Prostate gland (tissue), 2 donors: ENCODE measurements around the gene ANXA2R. TPM values are rescaled to one million over a fixed set of nuclear protein-coding genes. Genes with fewer than 3 reads are reported as not detected.

Experiments used
- DNase-seq: peaks from one replicate; pipeline ENCODE4 v3.0.0-alpha.2; 2019; ENCODE audit warnings: low spot score
- H3K27ac ChIP-seq, 2 donors: fragments of 200-600 bp; sonication (generic); 2 replicates each; pipeline ENCODE4 v1.5.1; 2017 to 2019
- H3K27me3 ChIP-seq: fragments of 200-600 bp; sonication (generic); replicated peaks from 2 replicates; pipeline ENCODE4 v1.5.1; 2019; ENCODE audit not compliant: insufficient read depth
- H3K36me3 ChIP-seq, 2 donors: fragments of 200-600 bp; sonication (generic); 1 replicate in 1 of 2; 2 replicates in 1 of 2; pipeline versions ENCODE4 v1.5.1 to v1.8.1; 2017 to 2019
- H3K4me1 ChIP-seq: fragments of 200-600 bp; sonication (generic); replicated peaks from 2 replicates; pipeline ENCODE4 v1.5.1; 2019
- H3K4me3 ChIP-seq, 2 donors: fragments of 200-600 bp; sonication (generic); 2 replicates each; pipeline ENCODE4 v1.5.1; 2017 to 2019
- H3K9me3 ChIP-seq: fragments of 200-600 bp; sonication (generic); 2 replicates; pipeline ENCODE4 v1.5.1; 2017
- CTCF ChIP-seq, 4 experiments: fragments of 200-600 bp in 2 of 4; fragments of 450-650 bp in 2 of 4; sonication (generic) in 2 of 4; IDR thresholded peaks; 1 replicate in 3 of 4; 2 replicates in 1 of 4; pipeline ENCODE4 v1.5.1; 2016 to 2019; ENCODE audit warnings: antibody characterized with exemption in 4 of 4, mild to moderate bottlenecking in 2 of 4, moderate library complexity in 2 of 4
- POLR2A ChIP-seq: fragments of 450-650 bp; IDR thresholded peaks from one replicate; pipeline ENCODE4 v1.6.1; 2016; ENCODE audit warnings: antibody characterized with exemption, mild to moderate bottlenecking
- POLR2AphosphoS5 ChIP-seq: sonication (generic); formaldehyde crosslinking; IDR thresholded peaks from one replicate; pipeline ENCODE4 v1.6.1; 2017; ENCODE audit warnings: antibody characterized with exemption
- WGBS: methylation state at CpG from one replicate; pipeline ENCODE4 v1.1.5; 2018; 5-methylcytosine and 5-hydroxymethylcytosine counted together
- intact Hi-C: fragments of 100-400 bp; cut with DNase I; formaldehyde crosslinking; loops from one replicate; pipeline ENCODE4 v1.14.2; 2022
- total RNA-seq, 2 donors: library from RNA; depleted of rRNA; stranded (reverse); fragments of >200 nt; gene quantifications; one replicate each; pipeline ENCODE4 v1.1.0, GENCODE V29; 2016

ANXA2R gene
- total RNA-seq, 2 donors from 2014 or later = 4.5 to 5.3 TPM

- Histone ChIP-seq H3K4me1 (no peaks in the 10 kb centered on the region), H3K9me3 (no peaks in the 10 kb centered on the region), H3K27me3 (no peaks in the 10 kb centered on the region), H3K36me3 (no peaks in the 10 kb centered on the region), H3K27ac (peak overlapping the region; percentile 17 to 90), H3K4me3 (peak overlapping the region; percentile 20 to 26)
- 12% methylated on average over 52 of the region's 52 CpGs for WGBS
- DNase-seq = peak; percentile 74
- intact Hi-C loops = loop anchor here (5.0 kb wide), 1 partner anchor 48 kb away; the partner anchor contains the start of gene ANXA2R
- TF ChIP-seq POLR2AphosphoS5 = peak; percentile 72
- TF ChIP-seq POLR2A = no peak
- peak; percentile 47 to 81 (median 64) for TF ChIP-seq CTCF (IDR thresholded peaks at IDR 0.05)
Measured at GRCh38 chr5:42994555-42995359, 45.4 kb downstream of the ANXA2R start.

- WGBS = 31% methylated on average over 6 of the region's 6 CpGs
- intact Hi-C loops = loop anchor here (5.0 kb wide), 1 partner anchor 48 kb away; the partner anchor contains the start of gene ANXA2R
- TF ChIP-seq POLR2A (no peak), CTCF (IDR thresholded peaks at IDR 0.05) (no peak), POLR2AphosphoS5 (no peak)
Measured at GRCh38 chr5:42994246-42994554, 45.9 kb downstream of the ANXA2R start.

GRCh38 chr5:42993516-42994245 lies 46.4 kb downstream of the ANXA2R start:
- Histone ChIP-seq H3K4me1 (no peaks in the 10 kb centered on the region), H3K36me3 (no peaks in the 10 kb centered on the region), H3K27me3 (no peaks in the 10 kb centered on the region), H3K9me3 (no peaks in the 10 kb centered on the region), H3K27ac (peak overlapping the region; percentile 17 to 90), H3K4me3 (peak overlapping the region; percentile 20 to 26)
- intact Hi-C loops = loop anchor here (5.0 kb wide), 1 partner anchor 49 kb away; the partner anchor contains the start of gene ANXA2R
- no peak for DNase-seq
- TF ChIP-seq CTCF (IDR thresholded peaks at IDR 0.05) (no peak), POLR2AphosphoS5 (no peak), POLR2A (no peak)
- WGBS = 30% methylated on average over 34 of the region's 34 CpGs

More at GRCh38 chr5:42994246-42994554, 45.9 kb downstream of the ANXA2R start:
- Histone ChIP-seq H3K27me3 (no peaks in the 10 kb centered on the region), H3K4me1 (no peaks in the 10 kb centered on the region), H3K9me3 (no peaks in the 10 kb centered on the region), H3K27ac (peak overlapping the region; percentile 17 to 90), H3K4me3 (peak overlapping the region; percentile 20 to 26), H3K36me3 (no peaks in the 10 kb centered on the region)
- DNase-seq = no peak

GRCh38 chr5:42992088-42992879 lies 47.8 kb downstream of the ANXA2R start:
- Histone ChIP-seq H3K27ac (peak overlapping the region; percentile 90 to 91), H3K9me3 (no peaks in the 10 kb centered on the region), H3K4me1 (no peaks in the 10 kb centered on the region), H3K36me3 (no peaks in the 10 kb centered on the region), H3K27me3 (no peaks in the 10 kb centered on the region), H3K4me3 (peak overlapping the region; percentile 40 to 50)
- TF ChIP-seq CTCF (IDR thresholded peaks at IDR 0.05) (no peak), POLR2A (peak; percentile 46), POLR2AphosphoS5 (peak; percentile 60)
- 4% methylated on average over 70 of the region's 71 CpGs for WGBS
- intact Hi-C loops = loop anchor here (5.0 kb wide), 1 partner anchor 50 kb away; the partner anchor contains the start of gene ANXA2R
- DNase-seq = peak; percentile 79
